HepG2 (cell line): Measurements from ENCODE around the gene DCP2. TPM values are rescaled to one million over a fixed set of nuclear protein-coding genes. Genes with fewer than 3 reads are reported as not detected.

Experiments
- CEBPG ChIP-seq: IDR thresholded peaks from 2 replicates; pipeline ENCODE4 v1.6.1; 2016
- CREB1 ChIP-seq, 2 experiments: fragments of 450-650 bp in 1 of 2; IDR thresholded peaks; 2 replicates each; pipeline ENCODE4 v1.6.1; 2016 to 2017; ENCODE audit warnings: control low read depth in 1 of 2, mild to moderate bottlenecking in 1 of 2, missing compliant biosample characterization in 1 of 2, missing genetic modification characterization in 1 of 2
- FOXJ3 ChIP-seq: sonication (generic); formaldehyde crosslinking; IDR thresholded peaks from 2 replicates; pipeline ENCODE4 v1.4.0; 2020; ENCODE audit warnings: missing genetic modification reagents, mild to moderate bottlenecking, borderline replicate concordance
- GTF2F1 ChIP-seq: fragments of 150-350 bp; IDR thresholded peaks from 2 replicates; pipeline ENCODE4 v1.6.1; 2014; ENCODE audit warnings: low read length
- IKZF1 ChIP-seq: fragments of 450-650 bp; IDR thresholded peaks from 2 replicates; pipeline ENCODE4 v1.7.1; 2016
- MAFF ChIP-seq: IDR thresholded peaks from 2 replicates; pipeline ENCODE4 v1.6.1; 2011; ENCODE audit warnings: low read depth, low read length, improper control_type of control experiment
- NFYC ChIP-seq: IDR thresholded peaks from 2 replicates; pipeline ENCODE4 v1.6.1; 2016; ENCODE audit warnings: missing genetic modification reagents, missing compliant biosample characterization
- PRMT3 ChIP-seq: sonication (generic); formaldehyde crosslinking; IDR thresholded peaks from 2 replicates; pipeline ENCODE4 v1.8.1; 2022; ENCODE audit warnings: low read depth, mild to moderate bottlenecking, moderate library complexity, missing genetic modification reagents, borderline replicate concordance
- SOX5 ChIP-seq: IDR thresholded peaks from 2 replicates; pipeline ENCODE4 v1.6.1; 2016; ENCODE audit warnings: borderline replicate concordance
- SRY ChIP-seq: sonication (generic); formaldehyde crosslinking; IDR thresholded peaks from 2 replicates; pipeline ENCODE4 v1.8.0; 2022; ENCODE audit warnings: mild to moderate bottlenecking, missing genetic modification reagents
- SUZ12 ChIP-seq: fragments of 150-350 bp; IDR thresholded peaks from 2 replicates; pipeline ENCODE4 v1.6.1; 2014; ENCODE audit warnings: low read depth, low read length
- ZBTB20 ChIP-seq: sonication (generic); formaldehyde crosslinking; IDR thresholded peaks from 2 replicates; pipeline ENCODE4 v1.8.1; 2023; ENCODE audit warnings: missing genetic modification reagents, low read depth, mild to moderate bottlenecking, borderline replicate concordance
- ZBTB21 ChIP-seq: sonication (generic); formaldehyde crosslinking; IDR thresholded peaks from 2 replicates; pipeline ENCODE4 v1.4.0; 2020; ENCODE audit warnings: missing genetic modification reagents
- ZNF264 ChIP-seq: sonication (generic); formaldehyde crosslinking; IDR thresholded peaks from 2 replicates; pipeline ENCODE4 v1.4.0; 2020; ENCODE audit warnings: missing genetic modification reagents
- polyA plus RNA-seq, 8 experiments: library from polyadenylated mRNA; depleted of rRNA in 3 of 8; stranded (reverse) in 7 of 8; unstranded in 1 of 8; fragments of >200 nt; fragmentation: Illumina TruSeq in 4 of 8; extraction: Trizol in 4 of 8; gene quantifications; 2 replicates each; pipeline versions ENCODE4 v1.2.1 to v1.2.3, GENCODE V29; 2011 to 2016; ENCODE audit warnings: low read depth in 4 of 8, missing spikeins in 1 of 8, mixed read lengths in 1 of 8; ENCODE audit not compliant: insufficient read depth in 1 of 8
- total RNA-seq, 5 experiments: library from RNA; depleted of rRNA; stranded (reverse); fragments of >200 nt; fragmentation: Illumina TruSeq; extraction: Trizol; gene quantifications; 2 replicates each; pipeline ENCODE4 v1.2.3, GENCODE V29; 2016; ENCODE audit warnings: low read depth in 1 of 5
- TF ChIP-seq, protein P1 (sequence below): sonication (generic); formaldehyde crosslinking; IDR thresholded peaks from 2 replicates; pipeline ENCODE4 v1.8.1; 2022; ENCODE audit warnings: mild to moderate bottlenecking, missing genetic modification reagents
- TF ChIP-seq, protein P2 (sequence below): sonication (generic); formaldehyde crosslinking; IDR thresholded peaks from 2 replicates; pipeline ENCODE4 v1.4.0; 2020; ENCODE audit warnings: missing genetic modification reagents
- TF ChIP-seq, protein P3 (sequence below): IDR thresholded peaks from 2 replicates; pipeline ENCODE4 v1.6.1; 2018; ENCODE audit warnings: missing genetic modification reagents
- TF ChIP-seq, protein P4 (sequence below): sonication (generic); formaldehyde crosslinking; IDR thresholded peaks from 2 replicates; pipeline ENCODE4 v1.4.0; 2020; ENCODE audit warnings: missing genetic modification reagents
- TF ChIP-seq, protein P5 (sequence below): sonication (generic); formaldehyde crosslinking; IDR thresholded peaks from 2 replicates; pipeline ENCODE4 v1.4.0; 2020; ENCODE audit warnings: missing genetic modification reagents
- TF ChIP-seq, protein P6 (sequence below): IDR thresholded peaks from 2 replicates; pipeline ENCODE4 v1.6.1; 2016; ENCODE audit warnings: mild to moderate bottlenecking

DCP2 gene
- total and polyA plus RNA-seq, 2 of the 13 experiments (the other 11 are each of a cell fraction or from before 2014, with no cell fraction given), result 16.2 to 63.4 TPM

DNA sequence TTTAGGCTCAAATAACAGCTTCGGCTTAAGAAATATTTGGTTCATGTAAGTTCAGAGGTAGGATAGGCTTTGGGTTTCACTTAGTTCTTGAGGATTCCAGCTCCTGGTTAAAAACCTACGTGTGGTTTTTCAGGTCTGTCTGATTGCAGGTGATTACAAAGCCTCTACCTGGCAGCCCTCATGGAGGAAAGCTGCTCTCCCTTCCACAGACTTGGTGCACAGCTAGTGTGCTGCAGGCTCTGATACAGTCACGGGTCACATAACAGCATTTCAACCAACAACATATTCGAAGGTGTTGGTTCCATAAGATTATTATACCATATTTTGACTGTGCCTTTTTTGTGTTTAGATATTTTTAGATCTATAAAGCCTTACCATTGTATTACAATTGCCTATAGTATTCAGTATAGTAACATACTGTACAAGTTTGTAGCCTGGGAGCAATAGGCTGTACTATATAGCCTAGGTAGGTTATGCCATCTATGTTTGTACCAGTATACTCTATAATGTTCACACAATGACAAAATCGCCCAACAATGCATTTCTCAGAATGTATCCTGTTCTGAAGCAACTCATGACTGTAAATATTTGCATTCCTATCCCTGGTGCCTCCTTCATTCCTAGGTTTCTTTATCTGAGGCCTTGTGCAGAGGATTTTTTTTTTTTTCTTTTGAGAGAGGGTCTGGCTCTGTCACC, 8.0 kb upstream of the DCP2 start (continued):
- TF ChIP-seq FOXJ3 (CRISPR knock-in tag) (peak; percentile 63; the same call in 1 of the 2 replicates), NFYC (CRISPR knock-in tag) (peak; percentile 13; the same call in 1 of the 2 replicates), SOX5 (peak; percentile 93), IKZF1 (no peak), MAFF (peak; percentile 35; the same call in 1 of the 2 replicates), CREB1 (IDR thresholded peaks at IDR 0.05) (no peak), CREB1 (CRISPR knock-in tag; IDR thresholded peaks at IDR 0.05) (peak; percentile 57; the same call in 1 of the 2 replicates), GTF2F1 (no peak), ZBTB20 (CRISPR knock-in tag) (peak; percentile 91), ZNF264 (peak; percentile 33; the same call in 1 of the 2 replicates), PRMT3 (no peak), SRY (CRISPR knock-in tag) (no peak), SUZ12 (no peak), ZBTB21 (CRISPR knock-in tag) (no peak), CEBPG (CRISPR knock-in tag) (peak; percentile 80)
- TF ChIP-seq, protein P1, sequence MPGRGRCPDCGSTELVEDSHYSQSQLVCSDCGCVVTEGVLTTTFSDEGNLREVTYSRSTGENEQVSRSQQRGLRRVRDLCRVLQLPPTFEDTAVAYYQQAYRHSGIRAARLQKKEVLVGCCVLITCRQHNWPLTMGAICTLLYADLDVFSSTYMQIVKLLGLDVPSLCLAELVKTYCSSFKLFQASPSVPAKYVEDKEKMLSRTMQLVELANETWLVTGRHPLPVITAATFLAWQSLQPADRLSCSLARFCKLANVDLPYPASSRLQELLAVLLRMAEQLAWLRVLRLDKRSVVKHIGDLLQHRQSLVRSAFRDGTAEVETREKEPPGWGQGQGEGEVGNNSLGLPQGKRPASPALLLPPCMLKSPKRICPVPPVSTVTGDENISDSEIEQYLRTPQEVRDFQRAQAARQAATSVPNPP (CRISPR knock-in tag), result no peak
- TF ChIP-seq, protein P2, sequence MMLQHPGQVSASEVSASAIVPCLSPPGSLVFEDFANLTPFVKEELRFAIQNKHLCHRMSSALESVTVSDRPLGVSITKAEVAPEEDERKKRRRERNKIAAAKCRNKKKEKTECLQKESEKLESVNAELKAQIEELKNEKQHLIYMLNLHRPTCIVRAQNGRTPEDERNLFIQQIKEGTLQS (CRISPR knock-in tag), result peak; percentile 83
- TF ChIP-seq, protein P3, sequence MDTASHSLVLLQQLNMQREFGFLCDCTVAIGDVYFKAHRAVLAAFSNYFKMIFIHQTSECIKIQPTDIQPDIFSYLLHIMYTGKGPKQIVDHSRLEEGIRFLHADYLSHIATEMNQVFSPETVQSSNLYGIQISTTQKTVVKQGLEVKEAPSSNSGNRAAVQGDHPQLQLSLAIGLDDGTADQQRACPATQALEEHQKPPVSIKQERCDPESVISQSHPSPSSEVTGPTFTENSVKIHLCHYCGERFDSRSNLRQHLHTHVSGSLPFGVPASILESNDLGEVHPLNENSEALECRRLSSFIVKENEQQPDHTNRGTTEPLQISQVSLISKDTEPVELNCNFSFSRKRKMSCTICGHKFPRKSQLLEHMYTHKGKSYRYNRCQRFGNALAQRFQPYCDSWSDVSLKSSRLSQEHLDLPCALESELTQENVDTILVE (CRISPR knock-in tag), result peak; percentile 41; the same call in 1 of the 2 replicates
- TF ChIP-seq, protein P4, sequence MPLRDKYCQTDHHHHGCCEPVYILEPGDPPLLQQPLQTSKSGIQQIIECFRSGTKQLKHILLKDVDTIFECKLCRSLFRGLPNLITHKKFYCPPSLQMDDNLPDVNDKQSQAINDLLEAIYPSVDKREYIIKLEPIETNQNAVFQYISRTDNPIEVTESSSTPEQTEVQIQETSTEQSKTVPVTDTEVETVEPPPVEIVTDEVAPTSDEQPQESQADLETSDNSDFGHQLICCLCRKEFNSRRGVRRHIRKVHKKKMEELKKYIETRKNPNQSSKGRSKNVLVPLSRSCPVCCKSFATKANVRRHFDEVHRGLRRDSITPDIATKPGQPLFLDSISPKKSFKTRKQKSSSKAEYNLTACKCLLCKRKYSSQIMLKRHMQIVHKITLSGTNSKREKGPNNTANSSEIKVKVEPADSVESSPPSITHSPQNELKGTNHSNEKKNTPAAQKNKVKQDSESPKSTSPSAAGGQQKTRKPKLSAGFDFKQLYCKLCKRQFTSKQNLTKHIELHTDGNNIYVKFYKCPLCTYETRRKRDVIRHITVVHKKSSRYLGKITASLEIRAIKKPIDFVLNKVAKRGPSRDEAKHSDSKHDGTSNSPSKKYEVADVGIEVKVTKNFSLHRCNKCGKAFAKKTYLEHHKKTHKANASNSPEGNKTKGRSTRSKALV (CRISPR knock-in tag), result 0 out of 2 replicates have a peak, but pooled peaks have one; percentile 50
- TF ChIP-seq, protein P5, sequence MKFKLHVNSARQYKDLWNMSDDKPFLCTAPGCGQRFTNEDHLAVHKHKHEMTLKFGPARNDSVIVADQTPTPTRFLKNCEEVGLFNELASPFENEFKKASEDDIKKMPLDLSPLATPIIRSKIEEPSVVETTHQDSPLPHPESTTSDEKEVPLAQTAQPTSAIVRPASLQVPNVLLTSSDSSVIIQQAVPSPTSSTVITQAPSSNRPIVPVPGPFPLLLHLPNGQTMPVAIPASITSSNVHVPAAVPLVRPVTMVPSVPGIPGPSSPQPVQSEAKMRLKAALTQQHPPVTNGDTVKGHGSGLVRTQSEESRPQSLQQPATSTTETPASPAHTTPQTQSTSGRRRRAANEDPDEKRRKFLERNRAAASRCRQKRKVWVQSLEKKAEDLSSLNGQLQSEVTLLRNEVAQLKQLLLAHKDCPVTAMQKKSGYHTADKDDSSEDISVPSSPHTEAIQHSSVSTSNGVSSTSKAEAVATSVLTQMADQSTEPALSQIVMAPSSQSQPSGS (CRISPR knock-in tag), result peak; percentile 83
- TF ChIP-seq, protein P6, sequence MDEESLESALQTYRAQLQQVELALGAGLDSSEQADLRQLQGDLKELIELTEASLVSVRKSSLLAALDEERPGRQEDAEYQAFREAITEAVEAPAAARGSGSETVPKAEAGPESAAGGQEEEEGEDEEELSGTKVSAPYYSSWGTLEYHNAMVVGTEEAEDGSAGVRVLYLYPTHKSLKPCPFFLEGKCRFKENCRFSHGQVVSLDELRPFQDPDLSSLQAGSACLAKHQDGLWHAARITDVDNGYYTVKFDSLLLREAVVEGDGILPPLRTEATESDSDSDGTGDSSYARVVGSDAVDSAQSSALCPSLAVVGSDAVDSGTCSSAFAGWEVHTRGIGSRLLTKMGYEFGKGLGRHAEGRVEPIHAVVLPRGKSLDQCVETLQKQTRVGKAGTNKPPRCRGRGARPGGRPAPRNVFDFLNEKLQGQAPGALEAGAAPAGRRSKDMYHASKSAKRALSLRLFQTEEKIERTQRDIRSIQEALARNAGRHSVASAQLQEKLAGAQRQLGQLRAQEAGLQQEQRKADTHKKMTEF, result peak; percentile 64
